Measurements from ENCODE around the gene TLX3. TPM values are rescaled to one million over a fixed set of nuclear protein-coding genes. Genes with fewer than 3 reads are reported as not detected.

TLX3 gene
- total RNA-seq, 2 donors from 2014 or later, result not detected

- no peak for DNase-seq
- Histone ChIP-seq H3K9ac (ENCODE audit: extremely low read depth, low read length, poor library complexity, severe bottlenecking) (no peak overlapping the region), H3K27ac (ENCODE audit: low read depth, low read length) (no peak overlapping the region), H3K9me3 (ENCODE audit: control insufficient read depth, low read length) (no peaks in the 10 kb centered on the region), H3K4me1 (ENCODE audit: control insufficient read depth, insufficient read depth, low read length) (no peaks in the 10 kb centered on the region), H3K4me3 (ENCODE audit: low read length) (no peak overlapping the region), H3K27me3 (ENCODE audit: control insufficient read depth, insufficient read depth, low read length, poor library complexity, severe bottlenecking) (peaks cover 75% of the 10 kb centered on the region), H3K36me3 (ENCODE audit: control insufficient read depth, insufficient read depth, low read length) (no peaks in the 10 kb centered on the region)
- TF ChIP-seq CTCF (conservative IDR thresholded peaks at IDR 0.05), result no peak
- Mint-ChIP-seq H3K27me3 (ENCODE audit: insufficient read depth) (peaks cover 74% of the 10 kb centered on the region), H3K4me1 (no peaks in the 10 kb centered on the region), H3K27ac (no peak overlapping the region), H3K4me3 (no peak overlapping the region), H3K9me3 (no peaks in the 10 kb centered on the region), H3K36me3 (ENCODE audit: low read depth) (no peaks in the 10 kb centered on the region)
- WGBS, 2 experiments (ENCODE audit: insufficient coverage in 1 of 2, insufficient read length in 1 of 2), result 81 to 82% methylated on average over 6 to 8 of the region's 8 CpGs
Observed at GRCh38 chr5:171330021-171330420, 21.0 kb downstream of the TLX3 start.

- no peak overlapping the region for H3K4me3 ChIP-seq (ENCODE audit: low read length)
- no peak for TF ChIP-seq CTCF (conservative IDR thresholded peaks at IDR 0.05)
- Mint-ChIP-seq H3K27ac (no peak overlapping the region), H3K27me3 (ENCODE audit: insufficient read depth) (peaks cover 60% of the 10 kb centered on the region), H3K36me3 (ENCODE audit: low read depth) (no peaks in the 10 kb centered on the region), H3K9me3 (no peaks in the 10 kb centered on the region), H3K4me3 (no peak overlapping the region), H3K4me1 (no peaks in the 10 kb centered on the region)
- 85 to 87% methylated on average over 7 to 8 of the region's 8 CpGs for WGBS, 2 experiments (ENCODE audit: insufficient coverage in 1 of 2, insufficient read length in 1 of 2)
- no peak overlapping the region for H3K9ac ChIP-seq (ENCODE audit: extremely low read depth, low read length, poor library complexity, severe bottlenecking)
- H3K27me3 ChIP-seq (ENCODE audit: control insufficient read depth, insufficient read depth, low read length, poor library complexity, severe bottlenecking), result peaks cover 54% of the 10 kb centered on the region
- no peaks in the 10 kb centered on the region for H3K36me3 ChIP-seq (ENCODE audit: control insufficient read depth, insufficient read depth, low read length)
- H3K27ac ChIP-seq (ENCODE audit: low read depth, low read length), result peak overlapping the region; percentile 29
- DNase-seq, result no peak
- no peaks in the 10 kb centered on the region for H3K4me1 ChIP-seq (ENCODE audit: control insufficient read depth, insufficient read depth, low read length)
- no peaks in the 10 kb centered on the region for H3K9me3 ChIP-seq (ENCODE audit: control insufficient read depth, low read length)
Observed at GRCh38 chr5:171335616-171336015, 26.6 kb downstream of the TLX3 start.

DNA sequence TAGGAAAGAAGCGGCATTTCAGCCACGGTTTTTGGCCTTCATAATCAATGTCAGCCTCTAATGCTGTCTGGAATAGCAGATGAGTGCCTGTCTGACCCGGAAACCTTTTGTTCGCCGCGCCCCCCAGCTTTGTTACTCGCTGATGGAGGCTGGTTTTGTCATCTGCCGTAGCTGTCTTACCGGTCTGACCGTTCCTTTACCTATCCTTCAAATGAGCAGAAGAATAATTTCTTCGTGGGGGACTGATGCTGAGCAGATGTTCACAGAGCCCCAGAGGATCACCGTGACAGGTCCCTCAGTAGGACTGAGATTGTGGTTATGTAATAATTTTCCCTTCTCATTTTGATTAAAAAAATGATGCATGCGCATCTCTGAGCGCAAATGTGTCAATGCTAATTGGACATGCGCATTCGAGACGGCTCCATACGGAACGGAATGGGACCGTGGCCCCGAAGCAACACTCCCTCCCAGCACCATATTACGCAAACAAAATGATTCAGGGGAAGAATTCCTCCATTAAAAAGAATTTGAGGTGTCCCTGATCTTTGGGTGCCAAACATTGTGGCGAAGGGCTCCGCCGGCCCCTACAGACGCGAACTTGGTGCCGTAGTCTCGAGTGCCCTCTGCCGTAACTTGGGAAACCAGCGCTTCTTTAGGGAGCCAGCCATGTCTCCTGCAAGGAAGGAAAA lies 27.6 kb downstream of the TLX3 start:
- H3K9ac ChIP-seq (ENCODE audit: extremely low read depth, low read length, poor library complexity, severe bottlenecking), result no peak overlapping the region

More for the DNA sequence above, 27.6 kb downstream of the TLX3 start:
- H3K27me3 ChIP-seq (ENCODE audit: control insufficient read depth, insufficient read depth, low read length, poor library complexity, severe bottlenecking), result peaks cover 48% of the 10 kb centered on the region
- H3K9me3 Mint-ChIP-seq, result no peaks in the 10 kb centered on the region
- TF ChIP-seq CTCF (conservative IDR thresholded peaks at IDR 0.05), result peak; percentile 67
- H3K9me3 ChIP-seq (ENCODE audit: control insufficient read depth, low read length), result no peaks in the 10 kb centered on the region
- 33 to 37% methylated on average over 17 to 31 of the region's 31 CpGs for WGBS, 2 experiments (ENCODE audit: insufficient coverage in 1 of 2, insufficient read length in 1 of 2)
- no peak overlapping the region for H3K27ac Mint-ChIP-seq
- H3K27me3 Mint-ChIP-seq (ENCODE audit: insufficient read depth), result peaks cover 50% of the 10 kb centered on the region
- DNase-seq, result peak; percentile 79
- no peaks in the 10 kb centered on the region for H3K36me3 Mint-ChIP-seq (ENCODE audit: low read depth)
- H3K36me3 ChIP-seq (ENCODE audit: control insufficient read depth, insufficient read depth, low read length), result no peaks in the 10 kb centered on the region
- H3K4me1 Mint-ChIP-seq, result no peaks in the 10 kb centered on the region
- H3K4me1 ChIP-seq (ENCODE audit: control insufficient read depth, insufficient read depth, low read length), result no peaks in the 10 kb centered on the region
- no peak overlapping the region for H3K27ac ChIP-seq (ENCODE audit: low read depth, low read length)
- H3K4me3 ChIP-seq (ENCODE audit: low read length), result peak overlapping the region; percentile 77
- peak overlapping the region; percentile 26 for H3K4me3 Mint-ChIP-seq

All from endodermal cell (in vitro differentiated cells).